GM19467 (cell line): ENCODE measurements around the gene BBLN.
A peak's percentile ranks its signal among the peaks of the same experiment; 100 is the strongest.

Source experiments
- ATAC-seq: cut with Tn5 transposase; IDR thresholded peaks from one replicate; pipeline ENCODE4 v1.9.1; 2021; ENCODE audit warnings: mild to moderate bottlenecking, moderate library complexity; ENCODE audit not compliant: unreplicated experiment

BBLN gene

GRCh38 chr9:128144239-128145181 lies 15.6 kb upstream of the BBLN start:
- ATAC-seq: no peak

GRCh38 chr9:128145536-128145935 lies 14.5 kb upstream of the BBLN start:
- ATAC-seq: no peak

GRCh38 chr9:128145951-128146351 lies 14.1 kb upstream of the BBLN start:
- ATAC-seq: no peak

- no peak for ATAC-seq
Measured at GRCh38 chr9:128146591-128147120, 13.4 kb upstream of the BBLN start.

GRCh38 chr9:128148509-128149000 lies 11.5 kb upstream of the BBLN start:
- ATAC-seq: no peak

- ATAC-seq: no peak
Measured at GRCh38 chr9:128149001-128149701, 10.9 kb upstream of the BBLN start, which contains the start of gene LCN2. Gene LCN2 (plus strand): TSS chr9:128149453. CDS start chr9:128149526, 73 bp downstream.

GRCh38 chr9:128149951-128150593 lies 10.0 kb upstream of the BBLN start:
- ATAC-seq: no peak

- no peak for ATAC-seq
Measured at GRCh38 chr9:128150594-128151308, 9.3 kb upstream of the BBLN start.

- no peak for ATAC-seq
Measured at GRCh38 chr9:128151309-128152132, 8.5 kb upstream of the BBLN start.

GRCh38 chr9:128152133-128153059 lies 7.7 kb upstream of the BBLN start:
- ATAC-seq: no peak

GRCh38 chr9:128153060-128153946 lies 6.8 kb upstream of the BBLN start:
- ATAC-seq: no peak

GRCh38 chr9:128153947-128154695 lies 5.9 kb upstream of the BBLN start:
- ATAC-seq: no peak

- no peak for ATAC-seq
Measured at GRCh38 chr9:128155736-128156500, 4.1 kb upstream of the BBLN start.

- no peak for ATAC-seq
Measured at GRCh38 chr9:128159522-128159783, 612 bp upstream of the BBLN start.

- ATAC-seq: peak; percentile 5
Measured at GRCh38 chr9:128160603-128160987, 530 bp downstream of the BBLN start.

- ATAC-seq: no peak
Measured at GRCh38 chr9:128161215-128161902, 1.3 kb downstream of the BBLN start.
